Hepatocyte (in vitro differentiated cells): ENCODE data around the gene TPGS2.

Source experiments
- EZH2phosphoT487 ChIP-seq: fragments of 200-600 bp; sonication (generic); IDR thresholded peaks from one replicate; pipeline ENCODE4 v1.6.1; 2018; ENCODE audit warnings: antibody characterized with exemption, mild to moderate bottlenecking, low read depth, moderate library complexity; ENCODE audit not compliant: unreplicated experiment, severe bottlenecking
- TF ChIP-seq, protein P1 (sequence below): fragments of 200-600 bp; sonication (generic); IDR thresholded peaks from 2 replicates; pipeline ENCODE4 v1.5.1; 2016; ENCODE audit warnings: antibody characterized with exemption, mild to moderate bottlenecking; ENCODE audit not compliant: poor library complexity

GRCh38 chr18:36862182-36862581, 33.4 kb upstream of the TPGS2 start:
- TF ChIP-seq, protein P1, sequence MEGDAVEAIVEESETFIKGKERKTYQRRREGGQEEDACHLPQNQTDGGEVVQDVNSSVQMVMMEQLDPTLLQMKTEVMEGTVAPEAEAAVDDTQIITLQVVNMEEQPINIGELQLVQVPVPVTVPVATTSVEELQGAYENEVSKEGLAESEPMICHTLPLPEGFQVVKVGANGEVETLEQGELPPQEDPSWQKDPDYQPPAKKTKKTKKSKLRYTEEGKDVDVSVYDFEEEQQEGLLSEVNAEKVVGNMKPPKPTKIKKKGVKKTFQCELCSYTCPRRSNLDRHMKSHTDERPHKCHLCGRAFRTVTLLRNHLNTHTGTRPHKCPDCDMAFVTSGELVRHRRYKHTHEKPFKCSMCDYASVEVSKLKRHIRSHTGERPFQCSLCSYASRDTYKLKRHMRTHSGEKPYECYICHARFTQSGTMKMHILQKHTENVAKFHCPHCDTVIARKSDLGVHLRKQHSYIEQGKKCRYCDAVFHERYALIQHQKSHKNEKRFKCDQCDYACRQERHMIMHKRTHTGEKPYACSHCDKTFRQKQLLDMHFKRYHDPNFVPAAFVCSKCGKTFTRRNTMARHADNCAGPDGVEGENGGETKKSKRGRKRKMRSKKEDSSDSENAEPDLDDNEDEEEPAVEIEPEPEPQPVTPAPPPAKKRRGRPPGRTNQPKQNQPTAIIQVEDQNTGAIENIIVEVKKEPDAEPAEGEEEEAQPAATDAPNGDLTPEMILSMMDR = no peak
- TF ChIP-seq EZH2phosphoT487 = no peak
